Adrenal gland (tissue), 12 donors: ENCODE results near the gene UBQLN1. TPM values are rescaled to one million over a fixed set of nuclear protein-coding genes. Genes with fewer than 3 reads are reported as not detected.

Experiments used
- DNase-seq, 7 donors: peaks; one replicate each; pipeline ENCODE4 v3.0.0-alpha.2; 2019 to 2020
- H3K27ac ChIP-seq, 5 donors: fragments of 200-600 bp; sonication (generic) in 4 of 5; 1 replicate in 3 of 5; 2 replicates in 2 of 5; pipeline versions ENCODE4 v1.5.1 to v1.8.0; 2016 to 2020; ENCODE audit warnings: mild to moderate bottlenecking in 1 of 5
- H3K27me3 ChIP-seq: fragments of 200-600 bp; 2 replicates; pipeline ENCODE4 v1.8.0; 2021
- H3K36me3 ChIP-seq, 2 donors: fragments of 200-600 bp; replicated peaks in 1 of 2; 1 replicate in 1 of 2; 2 replicates in 1 of 2; pipeline versions ENCODE4 v1.5.1 to v1.8.0; 2018 to 2022
- H3K4me1 ChIP-seq, 2 donors: fragments of 200-600 bp; replicated peaks in 1 of 2; 1 replicate in 1 of 2; 2 replicates in 1 of 2; pipeline versions ENCODE4 v1.5.1 to v1.8.0; 2018 to 2021
- H3K4me3 ChIP-seq, 4 donors: fragments of 200-600 bp; sonication (generic) in 3 of 4; one replicate each; pipeline ENCODE4 v1.5.1; 2016 to 2018
- H3K9me3 ChIP-seq, 3 donors: fragments of 200-600 bp; sonication (generic) in 1 of 3; replicated peaks in 1 of 3; 1 replicate in 2 of 3; 2 replicates in 1 of 3; pipeline versions ENCODE4 v1.5.1 to v1.8.0; 2016 to 2021
- CTCF ChIP-seq, 6 experiments: fragments of 450-650 bp in 4 of 6; fragments of 200-600 bp in 2 of 6; sonication (generic) in 1 of 6; IDR thresholded peaks; 1 replicate in 5 of 6; 2 replicates in 1 of 6; pipeline versions ENCODE4 v1.5.1 to v1.8.0; 2016 to 2021; ENCODE audit warnings: antibody characterized with exemption in 6 of 6, mild to moderate bottlenecking in 2 of 6, moderate library complexity in 1 of 6
- POLR2A ChIP-seq, 2 donors: fragments of 450-650 bp; IDR thresholded peaks; one replicate each; pipeline ENCODE4 v1.6.1; 2017; ENCODE audit warnings: antibody characterized with exemption in 2 of 2, mild to moderate bottlenecking in 2 of 2, moderate library complexity in 1 of 2
- WGBS, 4 donors: extraction: QIAGEN DNeasy Blood & Tissue Kit in 2 of 4; methylation state at CpG; one replicate each; pipeline versions ENCODE4 v1.1.5 to v1.1.7; 2013 to 2017; 5-methylcytosine and 5-hydroxymethylcytosine counted together
- intact Hi-C, 2 donors: fragments of 100-400 bp; cut with DNase I; formaldehyde crosslinking; loops; one replicate each; pipeline versions ENCODE4 v1.14.1 to v1.15.0; 2022 to 2023
- polyA plus RNA-seq, 3 donors: library from polyadenylated mRNA; stranded (reverse); fragments of 200-250 nt in 2 of 3; fragments of 350-450 nt in 1 of 3; fragmentation: Illumina TruSeq in 1 of 3; extraction: RNeasy Lipid Tissue Mini Kit (QIAGEN cat#74804) in 1 of 3; gene quantifications; one replicate each; pipeline ENCODE4 v1.2.3, GENCODE V29; 2013 to 2014
- total RNA-seq, 9 donors: library from RNA; depleted of rRNA in 4 of 9; stranded (reverse); fragments of >200 nt in 4 of 9; fragments of 120-200 nt in 1 of 9; fragmentation: NEBNext Ultra II Directional in 1 of 9; extraction: Animal tissue kit (Norgen Biotek cat#: 25700) in 1 of 9; gene quantifications; one replicate each; pipeline versions ENCODE4 v1.1.0 to v1.2.4, GENCODE V29; 2013 to 2023
- donor health status: healthy with polysubstance abuse.
- donor health status: Bipolar disorder and iron deficiency.
- donor health status: DM: yes; HTN: yes; CAD: no.
- donor health status: DM: no; HTN: no; CAD: no.
- donor health status: DM: no; HTN: no; CAD: no.
- donor health status: DM: yes; HTN: yes; CAD: no.

UBQLN1 gene
- total and polyA plus RNA-seq, 12 donors = 23.7 to 243 (median 110) TPM

GRCh38 chr9:83656032-83656680, 51.6 kb downstream of the UBQLN1 start:
- Histone ChIP-seq H3K4me1 (no peaks in the 10 kb centered on the region), H3K36me3 (peaks cover 0 to 43% of the 10 kb centered on the region in 2 donors), H3K4me3 (no peak overlapping the region), H3K9me3 (no peaks in the 10 kb centered on the region), H3K27me3 (no peaks in the 10 kb centered on the region), H3K27ac (no peak overlapping the region)
- DNase-seq = no peak
- intact Hi-C loops = no loop called here
- 90 to 97% (median 93%) methylated on average over 2 of the region's 2 CpGs for WGBS, 4 donors
- no peak for TF ChIP-seq CTCF (IDR thresholded peaks at IDR 0.05)
- no peak for TF ChIP-seq POLR2A (IDR thresholded peaks at IDR 0.05)

- peaks cover 0 to 37% of the 10 kb centered on the region in 2 donors for H3K36me3 ChIP-seq
- 46 to 70% (median 64%) methylated on average over 1 of the region's 1 CpG for WGBS, 4 donors
These were observed 52.3 kb downstream of the UBQLN1 start for GRCh38 chr9:83655433-83655832.

GRCh38 chr9:83652433-83652832, 55.3 kb downstream of the UBQLN1 start:
- intact Hi-C loops = no loop called here
- Histone ChIP-seq H3K9me3 (no peaks in the 10 kb centered on the region), H3K27me3 (no peaks in the 10 kb centered on the region), H3K27ac (no peak overlapping the region), H3K4me3 (no peak overlapping the region), H3K36me3 (peaks cover 0 to 13% of the 10 kb centered on the region in 2 donors), H3K4me1 (no peaks in the 10 kb centered on the region)
- DNase-seq = no peak
- WGBS, 4 donors = 92 to 97% (median 94%) methylated on average over 1 of the region's 1 CpG
- TF ChIP-seq CTCF (IDR thresholded peaks at IDR 0.05) (no peak), POLR2A (IDR thresholded peaks at IDR 0.05) (no peak)

More at GRCh38 chr9:83655433-83655832, 52.3 kb downstream of the UBQLN1 start:
- Histone ChIP-seq H3K4me3 (no peak overlapping the region), H3K27ac (no peak overlapping the region), H3K9me3 (no peaks in the 10 kb centered on the region), H3K4me1 (no peaks in the 10 kb centered on the region), H3K27me3 (no peaks in the 10 kb centered on the region)
- DNase-seq = no peak
- no peak for TF ChIP-seq CTCF (IDR thresholded peaks at IDR 0.05)
- no peak for TF ChIP-seq POLR2A (IDR thresholded peaks at IDR 0.05)
- intact Hi-C loops = no loop called here

GRCh38 chr9:83651558-83651957, 56.2 kb downstream of the UBQLN1 start:
- DNase-seq = no peak
- H3K9me3 ChIP-seq = no peaks in the 10 kb centered on the region
- no peak overlapping the region for H3K27ac ChIP-seq
- WGBS, 4 donors = 93 to 100% (median 95%) methylated on average over 2 of the region's 2 CpGs
- no peak for TF ChIP-seq CTCF (IDR thresholded peaks at IDR 0.05)
- H3K36me3 ChIP-seq = peaks cover 0 to 5% of the 10 kb centered on the region in 2 donors
- H3K27me3 ChIP-seq = no peaks in the 10 kb centered on the region
- no peaks in the 10 kb centered on the region for H3K4me1 ChIP-seq
- no peak overlapping the region for H3K4me3 ChIP-seq
- intact Hi-C loops = no loop called here
